Hepatocyte (in vitro differentiated cells): ENCODE data around the gene PTPRD. TPM values are rescaled to one million over a fixed set of nuclear protein-coding genes. Genes with fewer than 3 reads are reported as not detected.

Experiments used
- DNase-seq: peaks from one replicate; pipeline ENCODE4 v3.0.0-alpha.2; 2016; ENCODE audit warnings: low spot score
- H2AFZ ChIP-seq: fragments of 200-600 bp; sonication (generic); 2 replicates; pipeline ENCODE4 v1.6.0; 2016; ENCODE audit warnings: antibody characterized with exemption, mild to moderate bottlenecking
- H3K27ac ChIP-seq: fragments of 200-600 bp; sonication (generic); 2 replicates; pipeline ENCODE4 v1.5.1; 2016; ENCODE audit warnings: mild to moderate bottlenecking
- H3K27me3 ChIP-seq: fragments of 200-600 bp; sonication (generic); 2 replicates; pipeline ENCODE4 v1.6.1; 2016
- H3K36me3 ChIP-seq: fragments of 200-600 bp; sonication (generic); replicated peaks from 2 replicates; pipeline ENCODE4 v1.5.1; 2016; ENCODE audit warnings: low read depth; ENCODE audit not compliant: insufficient read depth
- H3K4me1 ChIP-seq: fragments of 200-600 bp; sonication (generic); 2 replicates; pipeline ENCODE4 v1.5.1; 2016; ENCODE audit warnings: mild to moderate bottlenecking, moderate library complexity; ENCODE audit not compliant: insufficient read depth
- H3K4me2 ChIP-seq: fragments of 200-600 bp; sonication (generic); 2 replicates; pipeline ENCODE4 v1.6.0; 2016
- H3K4me3 ChIP-seq: fragments of 200-600 bp; sonication (generic); 2 replicates; pipeline ENCODE4 v1.5.1; 2016; ENCODE audit warnings: mild to moderate bottlenecking
- H3K79me2 ChIP-seq: fragments of 200-600 bp; sonication (generic); 2 replicates; pipeline ENCODE4 v1.6.0; 2017; ENCODE audit warnings: mild to moderate bottlenecking
- H3K9me2 ChIP-seq: fragments of 200-600 bp; sonication (generic); replicated peaks from 2 replicates; pipeline ENCODE4 v1.6.0; 2017; ENCODE audit warnings: mild to moderate bottlenecking; ENCODE audit not compliant: insufficient read depth
- H3K9me3 ChIP-seq: fragments of 200-600 bp; sonication (generic); 2 replicates; pipeline ENCODE4 v1.5.1; 2016; ENCODE audit warnings: low read depth, mild to moderate bottlenecking
- H4K20me1 ChIP-seq: fragments of 200-600 bp; sonication (generic); 2 replicates; pipeline ENCODE4 v1.6.0; 2016; ENCODE audit warnings: mild to moderate bottlenecking; ENCODE audit not compliant: insufficient read depth, poor library complexity, severe bottlenecking
- CTCF ChIP-seq: fragments of 200-600 bp; sonication (generic); IDR thresholded peaks from 2 replicates; pipeline ENCODE4 v1.5.1; 2016; ENCODE audit warnings: antibody characterized with exemption, mild to moderate bottlenecking; ENCODE audit not compliant: poor library complexity
- EZH2 ChIP-seq: fragments of 200-600 bp; sonication (generic); IDR thresholded peaks from 2 replicates; pipeline ENCODE4 v1.6.1; 2016; ENCODE audit warnings: antibody characterized with exemption, mild to moderate bottlenecking, borderline replicate concordance
- EZH2phosphoT487 ChIP-seq: fragments of 200-600 bp; sonication (generic); IDR thresholded peaks from one replicate; pipeline ENCODE4 v1.6.1; 2018; ENCODE audit warnings: antibody characterized with exemption, mild to moderate bottlenecking, low read depth, moderate library complexity; ENCODE audit not compliant: unreplicated experiment, severe bottlenecking
- WGBS: methylation state at CpG from one replicate; pipeline ENCODE4 v1.1.6; 2016; ENCODE audit warnings: low lambda C conversion rate; ENCODE audit errors: missing lambda C conversion rate; 5-methylcytosine and 5-hydroxymethylcytosine counted together
- polyA plus RNA-seq: library from polyadenylated mRNA; unstranded; fragments of >200 nt; fragmentation: Nextera tagmentation; extraction: Ambion mirVana; gene quantifications from 2 replicates; pipeline ENCODE4 v1.2.1, GENCODE V29; 2016
- total RNA-seq: library from RNA; depleted of rRNA; stranded (reverse); fragments of >200 nt; gene quantifications from 2 replicates; pipeline ENCODE4 v1.2.3, GENCODE V29; 2014

The PTPRD gene
- total and polyA plus RNA-seq, 2 experiments from 2014 or later, result 6.5 to 77.6 TPM

GRCh38 chr9:10594482-10594881 is 18.3 kb downstream of the PTPRD start:
- Histone ChIP-seq H4K20me1 (no peaks in the 10 kb centered on the region), H3K27ac (no peak overlapping the region), H3K4me3 (no peak overlapping the region), H3K79me2 (no peaks in the 10 kb centered on the region), H3K27me3 (no peaks in the 10 kb centered on the region), H3K4me2 (no peak overlapping the region), H3K9me3 (no peaks in the 10 kb centered on the region), H3K36me3 (no peaks in the 10 kb centered on the region), H3K9me2 (no peaks in the 10 kb centered on the region), H3K4me1 (no peaks in the 10 kb centered on the region), H2AFZ (no peak overlapping the region)
- WGBS, result 82% methylated on average over 3 of the region's 3 CpGs
- no peak for DNase-seq
- TF ChIP-seq CTCF (no peak), EZH2phosphoT487 (no peak), EZH2 (no peak)

GRCh38 chr9:10586407-10586806 is 26.4 kb downstream of the PTPRD start:
- Histone ChIP-seq H3K4me3 (no peak overlapping the region), H3K9me3 (no peaks in the 10 kb centered on the region), H3K4me1 (no peaks in the 10 kb centered on the region), H3K27ac (no peak overlapping the region), H4K20me1 (no peaks in the 10 kb centered on the region), H2AFZ (no peak overlapping the region), H3K4me2 (no peak overlapping the region), H3K27me3 (no peaks in the 10 kb centered on the region), H3K36me3 (no peaks in the 10 kb centered on the region), H3K79me2 (no peaks in the 10 kb centered on the region), H3K9me2 (no peaks in the 10 kb centered on the region)
- TF ChIP-seq EZH2phosphoT487 (no peak), CTCF (no peak), EZH2 (no peak)
- DNase-seq, result no peak
- 94% methylated on average over 6 of the region's 6 CpGs for WGBS

- H3K9me3 ChIP-seq, result no peaks in the 10 kb centered on the region
- H3K9me2 ChIP-seq, result no peaks in the 10 kb centered on the region
- no peaks in the 10 kb centered on the region for H3K79me2 ChIP-seq
- TF ChIP-seq EZH2phosphoT487, result no peak
- H3K27ac ChIP-seq, result no peak overlapping the region
- H3K27me3 ChIP-seq, result no peaks in the 10 kb centered on the region
- no peak overlapping the region for H3K4me2 ChIP-seq
- no peak overlapping the region for H3K4me3 ChIP-seq
- H3K4me1 ChIP-seq, result no peaks in the 10 kb centered on the region
- no peak overlapping the region for H2AFZ ChIP-seq
- WGBS, result 86% methylated on average over 5 of the region's 5 CpGs
- H4K20me1 ChIP-seq, result no peaks in the 10 kb centered on the region
- DNase-seq, result no peak
- no peaks in the 10 kb centered on the region for H3K36me3 ChIP-seq
Measured at GRCh38 chr9:10571699-10572098, 41.1 kb downstream of the PTPRD start.

- WGBS, result 33% methylated on average over 1 of the region's 1 CpG
- no peaks in the 10 kb centered on the region for H3K36me3 ChIP-seq
- no peaks in the 10 kb centered on the region for H3K9me3 ChIP-seq
- TF ChIP-seq EZH2phosphoT487, result no peak
- TF ChIP-seq CTCF, result no peak
- no peak for TF ChIP-seq EZH2
- H3K79me2 ChIP-seq, result no peaks in the 10 kb centered on the region
- H3K4me1 ChIP-seq, result no peaks in the 10 kb centered on the region
- H3K4me3 ChIP-seq, result no peak overlapping the region
- H2AFZ ChIP-seq, result no peak overlapping the region
- no peak overlapping the region for H3K27ac ChIP-seq
- H3K9me2 ChIP-seq, result no peaks in the 10 kb centered on the region
- DNase-seq, result no peak
- no peaks in the 10 kb centered on the region for H3K27me3 ChIP-seq
- no peak overlapping the region for H3K4me2 ChIP-seq
- no peaks in the 10 kb centered on the region for H4K20me1 ChIP-seq
Measured at GRCh38 chr9:10566848-10567247, 46.0 kb downstream of the PTPRD start.
